Measurements from ENCODE around the gene RAB36.

GRCh38 chr22:23122992-23123803, 22.1 kb upstream of the RAB36 start:
- TF ChIP-seq CTCF (IDR thresholded peaks at IDR 0.05; ENCODE audit: poor library complexity) = no peak
- no peak for TF ChIP-seq EZH2phosphoT487 (IDR thresholded peaks at IDR 0.05; ENCODE audit: low read depth, severe bottlenecking, unreplicated experiment)
